ENCODE measurements around the gene MITD1. TPM values are rescaled to one million over a fixed set of nuclear protein-coding genes. Genes with fewer than 3 reads are reported as not detected.

MITD1 gene
- 10 to 100 TPM in 1 of 2 donors, 1 to 10 TPM in 1; 4.9 to 15.8 TPM for total RNA-seq

DNA sequence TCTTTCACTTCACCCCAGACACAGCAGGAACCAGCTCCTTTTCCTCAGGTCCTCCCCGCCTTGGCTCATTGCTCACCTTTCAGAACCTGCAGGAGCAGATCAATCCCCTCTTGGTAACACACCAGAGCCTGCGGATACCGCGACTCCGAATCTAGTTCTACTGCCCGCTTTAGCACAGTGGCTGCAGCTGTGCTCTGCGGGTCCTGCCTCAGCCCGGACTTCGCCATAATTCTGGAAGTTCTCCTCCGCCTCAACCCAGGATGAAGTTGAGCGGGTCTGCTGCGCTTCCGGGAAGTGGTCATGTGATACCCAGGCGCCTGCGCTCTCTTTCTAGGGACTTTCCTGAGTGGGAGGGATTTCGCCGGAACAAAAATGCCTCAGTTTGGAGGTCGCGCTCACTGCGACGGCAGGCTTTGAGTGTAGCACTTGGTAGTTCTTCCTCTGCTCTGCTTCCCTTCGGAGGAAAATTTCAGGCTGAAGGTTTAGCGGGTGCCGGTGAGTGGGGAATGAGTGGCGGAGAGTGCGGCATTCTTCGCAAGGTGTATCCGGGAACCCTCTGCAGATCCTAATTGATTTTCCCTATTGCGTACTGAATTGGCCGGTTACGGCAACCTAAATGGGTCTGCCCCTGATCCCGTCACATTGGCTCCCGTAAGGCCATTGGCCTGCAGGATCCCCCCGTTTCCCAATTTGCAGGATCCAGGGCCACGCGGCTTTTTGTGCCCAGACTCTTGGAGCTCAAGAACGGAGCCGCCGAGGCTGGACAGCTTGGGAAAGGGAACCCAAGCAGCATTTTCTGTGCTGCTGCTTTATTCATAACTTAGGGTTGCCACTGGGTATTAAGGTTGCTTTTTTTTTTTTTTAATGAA is at the start of gene MITD1, which contains the start of gene MRPL30:
TSS of gene MITD1 (minus strand) at position 304 of the 869 bp plus-strand sequence. CDS start at position 227, 77 bp downstream.
TSS of gene MRPL30 (plus strand) at position 430 of the 869 bp plus-strand sequence. CDS start 5,020 bp downstream, outside the sequence.
- ATAC-seq (peak; percentile 97), DNase-seq (peak; percentile 91 to 96 (median 94))
- Histone ChIP-seq H3K9me3 (no peaks in the 10 kb centered on the region), H3K36me3 (replicated peaks in 1 of 2; ENCODE audit: insufficient read depth in 1 of 2, low read depth in 2 of 2) (no peaks in the 10 kb centered on the region), H3K27me3 (no peaks in the 10 kb centered on the region), H3K4me3 (peak within 1 kb of the TSS; percentile 35 to 82), H3K27ac (peak within 1 kb of the TSS; percentile 53 to 85 (median 66)), H3K4me1 (peaks cover 41% of the 10 kb centered on the region)
- intact Hi-C loops (cut with DNase I), result no loop called here
- peak; percentile 29 to 89 (median 87) for TF ChIP-seq POLR2A (IDR thresholded peaks at IDR 0.05)
- TF ChIP-seq, protein P1, sequence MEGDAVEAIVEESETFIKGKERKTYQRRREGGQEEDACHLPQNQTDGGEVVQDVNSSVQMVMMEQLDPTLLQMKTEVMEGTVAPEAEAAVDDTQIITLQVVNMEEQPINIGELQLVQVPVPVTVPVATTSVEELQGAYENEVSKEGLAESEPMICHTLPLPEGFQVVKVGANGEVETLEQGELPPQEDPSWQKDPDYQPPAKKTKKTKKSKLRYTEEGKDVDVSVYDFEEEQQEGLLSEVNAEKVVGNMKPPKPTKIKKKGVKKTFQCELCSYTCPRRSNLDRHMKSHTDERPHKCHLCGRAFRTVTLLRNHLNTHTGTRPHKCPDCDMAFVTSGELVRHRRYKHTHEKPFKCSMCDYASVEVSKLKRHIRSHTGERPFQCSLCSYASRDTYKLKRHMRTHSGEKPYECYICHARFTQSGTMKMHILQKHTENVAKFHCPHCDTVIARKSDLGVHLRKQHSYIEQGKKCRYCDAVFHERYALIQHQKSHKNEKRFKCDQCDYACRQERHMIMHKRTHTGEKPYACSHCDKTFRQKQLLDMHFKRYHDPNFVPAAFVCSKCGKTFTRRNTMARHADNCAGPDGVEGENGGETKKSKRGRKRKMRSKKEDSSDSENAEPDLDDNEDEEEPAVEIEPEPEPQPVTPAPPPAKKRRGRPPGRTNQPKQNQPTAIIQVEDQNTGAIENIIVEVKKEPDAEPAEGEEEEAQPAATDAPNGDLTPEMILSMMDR (IDR thresholded peaks at IDR 0.05), result no peak
- WGBS, 2 donors, result 1% methylated on average over 32 to 39 of the region's 39 CpGs

DNA sequence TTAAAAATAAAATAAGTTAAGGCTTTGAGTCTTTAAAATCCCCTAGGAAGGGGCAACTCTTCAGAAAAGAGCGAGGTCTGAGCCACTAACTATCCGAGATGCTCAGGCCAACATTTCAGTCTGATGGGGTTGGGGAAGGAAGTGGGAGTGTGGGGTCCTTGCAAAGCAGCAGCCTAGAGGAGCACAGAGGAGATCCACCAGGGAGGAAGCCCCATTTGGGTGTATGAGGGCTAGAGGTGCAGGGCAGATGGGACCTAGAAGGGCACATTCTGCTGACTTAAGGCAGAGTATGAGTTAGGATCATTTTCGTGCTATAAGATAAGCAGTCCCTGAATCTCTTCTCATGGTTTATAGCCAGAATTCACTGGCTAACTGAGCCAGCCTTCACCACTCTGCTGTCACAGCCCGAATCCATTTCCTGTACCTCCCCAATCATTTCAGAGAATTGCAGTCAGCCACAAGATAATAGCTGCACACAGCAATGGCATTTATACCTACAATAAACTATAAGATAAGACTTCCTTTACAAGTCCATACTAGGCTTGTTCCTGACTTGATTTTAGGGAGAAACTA is 37.2 kb upstream of the MITD1 start:
- no peaks in the 10 kb centered on the region for H3K27me3 ChIP-seq
- no peak for DNase-seq
- no peak overlapping the region for H3K27ac ChIP-seq
- H3K4me3 ChIP-seq, result no peak overlapping the region
- intact Hi-C loops (cut with DNase I), result no loop called here
- no peaks in the 10 kb centered on the region for H3K4me1 ChIP-seq
- H3K9me3 ChIP-seq, result peaks cover 0 to 3% (median 0%) of the 10 kb centered on the region in 3 donors
- no peak for ATAC-seq
- TF ChIP-seq, protein P1 (IDR thresholded peaks at IDR 0.05), result no peak
- WGBS, 2 donors, result 85 to 86% methylated on average over 4 of the region's 4 CpGs
- H3K36me3 ChIP-seq (replicated peaks in 1 of 2; ENCODE audit: insufficient read depth in 1 of 2, low read depth in 2 of 2), result no peaks in the 10 kb centered on the region

DNA sequence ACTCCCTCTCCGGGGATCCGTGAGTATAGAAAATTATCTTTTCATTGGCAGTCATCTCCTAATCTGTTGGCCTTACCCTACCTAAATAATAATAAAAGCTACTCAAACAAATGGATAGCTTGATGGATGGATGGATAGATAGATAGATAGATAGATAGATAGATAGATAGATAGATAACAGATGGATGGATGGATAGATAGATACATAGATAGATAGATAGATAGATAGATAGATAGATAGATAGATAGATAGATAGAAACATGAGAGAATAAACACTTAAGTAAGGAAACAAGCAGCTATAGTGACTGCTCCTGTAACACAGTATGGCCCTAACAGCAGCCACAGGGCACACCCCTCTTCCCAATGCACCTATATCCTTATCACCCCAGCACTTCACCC is 35.2 kb upstream of the MITD1 start:
- Histone ChIP-seq H3K27ac (no peak overlapping the region), H3K36me3 (replicated peaks in 1 of 2; ENCODE audit: insufficient read depth in 1 of 2, low read depth in 2 of 2) (no peaks in the 10 kb centered on the region), H3K4me1 (no peaks in the 10 kb centered on the region), H3K27me3 (no peaks in the 10 kb centered on the region), H3K4me3 (no peak overlapping the region), H3K9me3 (no peaks in the 10 kb centered on the region)
- TF ChIP-seq, protein P1 (IDR thresholded peaks at IDR 0.05), result no peak
- TF ChIP-seq POLR2A (IDR thresholded peaks at IDR 0.05), result no peak
- 93 to 97% methylated on average over 2 of the region's 2 CpGs for WGBS, 2 donors
- intact Hi-C loops (cut with DNase I), result no loop called here
- ATAC-seq (no peak), DNase-seq (no peak)

DNA sequence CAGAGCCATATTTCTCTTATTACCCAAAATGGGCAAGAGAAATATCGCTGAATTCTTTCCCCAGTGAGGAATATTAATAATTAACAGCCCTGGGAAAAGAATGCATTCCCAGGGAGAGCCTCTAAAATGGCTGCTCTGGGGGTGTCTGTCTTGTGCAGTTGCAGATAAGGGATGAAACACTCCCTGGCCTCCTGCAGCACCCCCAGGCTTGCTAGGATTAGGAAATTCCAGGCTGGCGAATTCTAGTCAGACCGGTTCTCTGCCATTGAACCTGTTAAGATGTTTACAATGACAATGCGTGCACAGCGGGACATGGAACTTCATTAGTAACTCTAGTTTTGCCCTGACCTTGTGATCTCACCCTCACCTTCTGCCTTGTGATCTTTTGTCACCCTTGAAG is 24.6 kb upstream of the MITD1 start:
- ATAC-seq, result no peak
- Histone ChIP-seq H3K4me3 (no peak overlapping the region), H3K27ac (no peak overlapping the region), H3K4me1 (no peaks in the 10 kb centered on the region), H3K9me3 (no peaks in the 10 kb centered on the region), H3K36me3 (replicated peaks in 1 of 2; ENCODE audit: insufficient read depth in 1 of 2, low read depth in 2 of 2) (no peaks in the 10 kb centered on the region), H3K27me3 (no peaks in the 10 kb centered on the region)
- no peak for DNase-seq
- TF ChIP-seq POLR2A (IDR thresholded peaks at IDR 0.05), result no peak
- TF ChIP-seq, protein P1 (IDR thresholded peaks at IDR 0.05), result no peak
- WGBS, 2 donors, result 73 to 74% methylated on average over 5 of the region's 5 CpGs
- intact Hi-C loops (cut with DNase I), result no loop called here
